T-helper 17 cell (primary cell): ENCODE results near the gene GABRA4. TPM values are rescaled to one million over a fixed set of nuclear protein-coding genes. Genes with fewer than 3 reads are reported as not detected.

Experiments used
- ATAC-seq: fragments of 150-1000 bp; cut with Tn5 transposase; 2 replicates; pipeline ENCODE4 v1.10.0; 2021; ENCODE audit warnings: mild to moderate bottlenecking, moderate library complexity
- DNase-seq, 3 donors: peaks; one replicate each; pipeline versions ENCODE4 v3.0.0 to v3.0.0-alpha.2; 2020 to 2021
- H3K9me3 ChIP-seq: one replicate; pipeline ENCODE4 v1.7.0; 2013; ENCODE audit warnings: low read length, mild to moderate bottlenecking; ENCODE audit not compliant: control insufficient read depth, poor library complexity, severe bottlenecking
- H3K27ac Mint-ChIP-seq: one replicate; pipeline ENCODE4 v1.8.0; 2022; ENCODE audit warnings: mild to moderate bottlenecking, moderate library complexity, mixed read lengths
- H3K27me3 Mint-ChIP-seq: one replicate; pipeline ENCODE4 v1.8.0; 2022; ENCODE audit warnings: mixed read lengths
- H3K36me3 Mint-ChIP-seq: one replicate; pipeline ENCODE4 v1.8.0; 2022; ENCODE audit warnings: low read depth, mixed read lengths
- H3K4me1 Mint-ChIP-seq: one replicate; pipeline ENCODE4 v1.8.0; 2022; ENCODE audit warnings: mild to moderate bottlenecking, mixed read lengths
- H3K4me3 Mint-ChIP-seq: one replicate; pipeline ENCODE4 v1.8.0; 2022; ENCODE audit warnings: mild to moderate bottlenecking, moderate library complexity, mixed read lengths
- total RNA-seq, 4 donors: library from RNA in 2 of 4; stranded (reverse) in 2 of 4; gene quantifications; one replicate each; pipeline ENCODE4 v1.2.3 and lab custom pipeline; 2022 to 2026

GABRA4 gene
- total RNA-seq, 2 donors from 2014 or later: not detected

DNA sequence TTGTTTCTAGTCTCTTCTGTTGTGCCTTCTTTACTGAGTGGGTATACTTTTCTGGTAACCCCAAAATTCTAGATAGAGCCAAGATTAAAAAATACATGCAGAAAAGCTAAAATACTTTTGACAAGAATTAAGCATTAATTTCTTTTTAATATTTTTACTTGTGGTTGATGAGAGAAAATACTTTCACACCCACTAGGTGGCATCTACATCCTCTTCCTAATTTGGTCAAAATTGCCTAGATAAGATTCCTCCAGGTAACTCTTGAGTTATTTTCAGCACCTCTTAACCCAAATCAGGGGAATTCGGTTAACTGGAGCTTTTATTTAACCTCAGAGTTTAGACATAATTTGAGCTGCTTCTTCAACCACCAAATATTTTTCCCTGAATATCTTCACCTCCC lies 55.9 kb downstream of the GABRA4 start:
- H3K27me3 Mint-ChIP-seq: peaks cover 5% of the 10 kb centered on the region
- no peak for DNase-seq
- H3K4me3 Mint-ChIP-seq: no peak overlapping the region
- H3K9me3 ChIP-seq: no peaks in the 10 kb centered on the region
- ATAC-seq: no peak
- no peak overlapping the region for H3K27ac Mint-ChIP-seq
- no peaks in the 10 kb centered on the region for H3K36me3 Mint-ChIP-seq
- H3K4me1 Mint-ChIP-seq: no peaks in the 10 kb centered on the region

DNA sequence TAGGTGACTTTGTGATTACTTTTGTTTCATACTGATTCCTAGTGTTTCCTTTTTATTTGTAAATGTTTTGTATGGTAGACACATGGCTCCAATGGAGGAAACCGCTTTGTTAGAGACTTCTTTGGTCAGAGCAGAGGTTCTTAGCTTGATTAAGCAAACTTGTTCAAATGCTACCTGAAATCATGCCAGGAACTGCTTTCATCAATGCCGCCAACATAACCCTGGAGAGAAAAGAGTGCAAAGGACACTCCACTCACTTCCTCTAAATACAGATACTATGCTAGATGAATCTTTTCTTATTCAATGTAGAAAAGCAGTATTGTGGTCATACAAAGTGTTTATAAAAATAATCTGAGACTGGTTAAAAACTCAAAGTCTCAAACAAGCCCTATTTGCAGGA lies 58.7 kb downstream of the GABRA4 start:
- peaks cover 18% of the 10 kb centered on the region for H3K27me3 Mint-ChIP-seq
- no peak for ATAC-seq
- H3K4me1 Mint-ChIP-seq: no peaks in the 10 kb centered on the region
- no peaks in the 10 kb centered on the region for H3K36me3 Mint-ChIP-seq
- no peak overlapping the region for H3K27ac Mint-ChIP-seq
- no peak overlapping the region for H3K4me3 Mint-ChIP-seq
- no peaks in the 10 kb centered on the region for H3K9me3 ChIP-seq
- DNase-seq: no peak

GRCh38 chr4:46933686-46934085 lies 59.7 kb downstream of the GABRA4 start:
- no peaks in the 10 kb centered on the region for H3K9me3 ChIP-seq
- no peak for ATAC-seq
- no peaks in the 10 kb centered on the region for H3K4me1 Mint-ChIP-seq
- no peaks in the 10 kb centered on the region for H3K36me3 Mint-ChIP-seq
- no peak overlapping the region for H3K27ac Mint-ChIP-seq
- no peak overlapping the region for H3K4me3 Mint-ChIP-seq
- peaks cover 18% of the 10 kb centered on the region for H3K27me3 Mint-ChIP-seq
- no peak for DNase-seq

DNA sequence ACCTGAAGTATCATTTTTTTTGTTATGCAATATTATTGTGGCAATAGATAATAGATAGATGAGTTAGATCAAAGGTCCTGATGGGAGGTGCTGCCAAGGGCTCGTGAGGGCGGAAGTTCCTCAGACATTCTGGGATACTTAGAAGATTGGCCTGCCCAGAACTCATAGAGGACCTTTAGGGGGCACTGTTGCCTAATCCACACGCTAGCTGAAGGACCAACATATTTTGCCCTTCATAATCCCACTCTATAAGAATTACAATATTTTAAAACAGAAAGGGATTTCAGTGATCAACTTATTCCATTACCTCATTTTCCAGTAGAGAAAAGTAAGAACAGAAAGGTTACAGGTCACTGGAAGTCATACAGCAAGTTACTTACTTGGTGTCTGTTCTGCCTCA lies 61.4 kb downstream of the GABRA4 start:
- no peak overlapping the region for H3K4me3 Mint-ChIP-seq
- H3K27me3 Mint-ChIP-seq: peaks cover 18% of the 10 kb centered on the region
- no peaks in the 10 kb centered on the region for H3K4me1 Mint-ChIP-seq
- no peaks in the 10 kb centered on the region for H3K9me3 ChIP-seq
- ATAC-seq: no peak
- no peak for DNase-seq
- no peaks in the 10 kb centered on the region for H3K36me3 Mint-ChIP-seq
- no peak overlapping the region for H3K27ac Mint-ChIP-seq

- Mint-ChIP-seq H3K4me1 (no peaks in the 10 kb centered on the region), H3K36me3 (no peaks in the 10 kb centered on the region), H3K27me3 (peaks cover 25% of the 10 kb centered on the region), H3K27ac (no peak overlapping the region), H3K4me3 (no peak overlapping the region)
- DNase-seq: no peak
- ATAC-seq: no peak
- no peaks in the 10 kb centered on the region for H3K9me3 ChIP-seq
These were observed 62.5 kb downstream of the GABRA4 start for GRCh38 chr4:46930891-46931290.

- DNase-seq: no peak
- no peak for ATAC-seq
- Mint-ChIP-seq H3K36me3 (no peaks in the 10 kb centered on the region), H3K4me3 (no peak overlapping the region), H3K27ac (no peak overlapping the region), H3K27me3 (peaks cover 29% of the 10 kb centered on the region), H3K4me1 (no peaks in the 10 kb centered on the region)
- H3K9me3 ChIP-seq: no peaks in the 10 kb centered on the region
These were observed 66.2 kb downstream of the GABRA4 start for GRCh38 chr4:46927201-46927600.

DNA sequence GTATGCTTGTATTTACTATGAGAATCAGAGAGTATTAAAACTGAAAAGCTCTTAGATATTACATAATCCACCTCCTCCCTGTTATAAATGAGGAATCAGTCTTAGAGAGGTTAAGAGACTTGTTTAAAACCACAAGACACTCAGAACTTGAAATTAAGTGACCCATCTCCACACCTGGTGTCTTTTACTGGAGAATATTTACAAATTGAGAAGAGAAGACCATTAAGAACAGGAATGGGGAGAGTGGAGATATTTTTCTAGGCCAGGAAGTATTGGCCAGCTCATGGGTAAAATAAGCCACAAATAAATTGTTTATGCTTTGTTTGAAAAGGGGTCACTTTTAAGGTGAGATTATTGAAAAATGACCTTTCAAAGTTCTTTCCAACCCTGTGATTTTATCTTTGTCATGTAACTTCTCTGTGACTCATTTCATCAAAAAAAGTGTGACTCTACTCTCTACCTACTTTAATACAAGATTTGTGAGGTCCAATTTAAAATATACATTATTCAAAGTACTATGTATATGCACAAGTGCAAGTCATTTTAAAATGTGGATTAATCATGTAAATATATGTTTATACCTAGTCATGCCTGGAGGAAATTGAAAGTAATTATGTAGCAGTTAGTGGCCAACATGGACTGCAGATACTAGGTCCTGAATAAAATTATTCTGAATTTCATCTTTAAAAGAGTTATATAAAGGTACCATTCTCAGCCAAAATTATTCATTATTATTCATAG lies 68.4 kb downstream of the GABRA4 start:
- Mint-ChIP-seq H3K27ac (no peak overlapping the region), H3K36me3 (no peaks in the 10 kb centered on the region), H3K27me3 (peaks cover 16% of the 10 kb centered on the region), H3K4me1 (no peaks in the 10 kb centered on the region), H3K4me3 (no peak overlapping the region)
- no peaks in the 10 kb centered on the region for H3K9me3 ChIP-seq
- DNase-seq (no peak), ATAC-seq (no peak)

GRCh38 chr4:46922205-46922604 lies 71.2 kb downstream of the GABRA4 start:
- no peaks in the 10 kb centered on the region for H3K9me3 ChIP-seq
- no peaks in the 10 kb centered on the region for H3K4me1 Mint-ChIP-seq
- H3K27ac Mint-ChIP-seq: no peak overlapping the region
- DNase-seq (no peak), ATAC-seq (no peak)
- H3K36me3 Mint-ChIP-seq: no peaks in the 10 kb centered on the region
- H3K4me3 Mint-ChIP-seq: no peak overlapping the region
- peaks cover 16% of the 10 kb centered on the region for H3K27me3 Mint-ChIP-seq

DNA sequence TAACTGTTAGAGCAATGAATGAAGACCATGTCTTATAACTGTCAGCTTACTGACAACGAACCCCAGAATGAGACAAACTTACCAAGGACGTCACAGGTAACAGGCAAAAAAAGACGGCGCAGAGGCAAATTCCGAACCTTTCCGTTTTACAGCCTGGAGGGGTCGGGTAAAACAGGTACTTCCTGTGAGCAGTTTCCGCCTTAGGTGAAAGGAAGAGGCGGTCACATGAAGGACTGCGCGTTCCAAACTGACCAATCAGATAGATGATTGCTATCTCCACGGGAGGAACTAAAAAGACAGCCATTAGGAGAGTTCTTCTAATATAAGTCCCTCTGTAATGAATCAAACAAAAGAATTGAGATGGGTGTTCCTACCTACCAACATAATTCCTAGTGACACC lies 84.3 kb downstream of the GABRA4 start, which contains the start of gene COX7B2:
Gene COX7B2, minus strand, starts transcription at position 168 of the 400 bp plus-strand sequence. CDS start 174,053 bp downstream, outside the sequence.
- no peaks in the 10 kb centered on the region for H3K4me1 Mint-ChIP-seq
- H3K27ac Mint-ChIP-seq: no peak within 1 kb of the TSS
- DNase-seq (no peak), ATAC-seq (no peak)
- no peaks in the 10 kb centered on the region for H3K27me3 Mint-ChIP-seq
- no peak within 1 kb of the TSS for H3K4me3 Mint-ChIP-seq
- peaks cover 2% of the 10 kb centered on the region for H3K36me3 Mint-ChIP-seq
- H3K9me3 ChIP-seq: no peaks in the 10 kb centered on the region

GRCh38 chr4:46908148-46908547 lies 85.2 kb downstream of the GABRA4 start:
- DNase-seq (no peak), ATAC-seq (no peak)
- no peaks in the 10 kb centered on the region for H3K9me3 ChIP-seq
- Mint-ChIP-seq H3K27ac (no peak overlapping the region), H3K36me3 (peaks cover 2% of the 10 kb centered on the region), H3K27me3 (no peaks in the 10 kb centered on the region), H3K4me3 (no peak overlapping the region), H3K4me1 (no peaks in the 10 kb centered on the region)

GRCh38 chr4:46900082-46900481 lies 93.3 kb downstream of the GABRA4 start:
- no peaks in the 10 kb centered on the region for H3K27me3 Mint-ChIP-seq
- H3K4me3 Mint-ChIP-seq: no peak overlapping the region
- no peaks in the 10 kb centered on the region for H3K9me3 ChIP-seq
- ATAC-seq (no peak), DNase-seq (no peak)
- H3K36me3 Mint-ChIP-seq: no peaks in the 10 kb centered on the region
- no peaks in the 10 kb centered on the region for H3K4me1 Mint-ChIP-seq
- H3K27ac Mint-ChIP-seq: no peak overlapping the region

- H3K4me3 Mint-ChIP-seq: no peak overlapping the region
- no peak for ATAC-seq
- H3K9me3 ChIP-seq: no peaks in the 10 kb centered on the region
- H3K4me1 Mint-ChIP-seq: no peaks in the 10 kb centered on the region
- no peaks in the 10 kb centered on the region for H3K36me3 Mint-ChIP-seq
- no peaks in the 10 kb centered on the region for H3K27me3 Mint-ChIP-seq
- no peak overlapping the region for H3K27ac Mint-ChIP-seq
- no peak for DNase-seq
These were observed 98.6 kb downstream of the GABRA4 start for GRCh38 chr4:46894826-46895225.

DNA sequence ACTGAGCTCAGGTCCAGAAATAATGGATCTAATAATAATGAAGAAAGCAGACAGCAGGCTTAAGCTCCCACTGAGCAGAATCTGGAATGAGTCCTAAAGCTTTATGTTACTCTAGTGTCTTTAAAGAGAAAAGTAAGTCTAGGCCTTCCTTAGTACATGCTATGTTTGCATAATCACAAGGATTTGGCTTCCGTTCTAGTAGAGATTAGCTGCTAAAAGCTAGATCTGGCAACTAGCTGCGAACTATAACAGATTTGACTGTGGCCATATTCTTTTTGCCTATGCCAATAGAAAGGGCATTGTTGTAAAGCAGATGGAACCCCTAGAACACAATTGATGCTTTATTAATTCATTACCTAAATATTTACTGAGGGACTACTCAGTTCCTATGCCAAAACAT lies 103.3 kb downstream of the GABRA4 start:
- ATAC-seq: no peak
- H3K36me3 Mint-ChIP-seq: no peaks in the 10 kb centered on the region
- no peaks in the 10 kb centered on the region for H3K9me3 ChIP-seq
- no peak overlapping the region for H3K27ac Mint-ChIP-seq
- no peaks in the 10 kb centered on the region for H3K4me1 Mint-ChIP-seq
- peaks cover 5% of the 10 kb centered on the region for H3K27me3 Mint-ChIP-seq
- no peak for DNase-seq
- no peak overlapping the region for H3K4me3 Mint-ChIP-seq

DNA sequence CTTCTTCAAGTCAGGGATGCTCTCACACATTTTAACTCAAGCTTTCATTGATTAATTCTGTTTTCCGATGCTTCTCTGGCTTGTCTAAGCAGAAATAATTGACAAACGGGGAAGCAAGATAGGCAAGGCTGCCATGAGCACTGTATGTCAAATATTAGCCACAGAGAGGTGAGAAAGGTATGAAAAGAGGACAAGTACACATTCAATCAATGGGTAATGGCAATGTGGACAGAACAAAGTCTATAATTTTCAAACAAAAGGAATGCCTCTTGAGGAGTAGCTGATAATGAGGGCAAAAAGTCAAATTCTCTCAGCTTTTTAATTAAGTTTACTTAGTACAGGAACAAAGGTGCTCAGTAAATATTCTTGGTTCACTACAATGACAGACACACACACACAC lies 104.0 kb downstream of the GABRA4 start:
- ATAC-seq (no peak), DNase-seq (no peak)
- no peak overlapping the region for H3K27ac Mint-ChIP-seq
- no peak overlapping the region for H3K4me3 Mint-ChIP-seq
- peaks cover 5% of the 10 kb centered on the region for H3K27me3 Mint-ChIP-seq
- no peaks in the 10 kb centered on the region for H3K4me1 Mint-ChIP-seq
- no peaks in the 10 kb centered on the region for H3K9me3 ChIP-seq
- H3K36me3 Mint-ChIP-seq: no peaks in the 10 kb centered on the region
